Placental pericyte (primary cell): Measurements from ENCODE around the gene CAGE1. TPM values are rescaled to one million over a fixed set of nuclear protein-coding genes. Genes with fewer than 3 reads are reported as not detected.

ENCODE experiments used
- total RNA-seq: library from RNA; depleted of rRNA; stranded (reverse); fragments of >200 nt; gene quantifications from 2 replicates; pipeline ENCODE4 v1.2.3, GENCODE V29; 2012

CAGE1 gene
- 0.14 and 0.22 TPM in 2 replicates for total RNA-seq

GRCh38 chr6:7389451-7390225 is at the start of gene CAGE1, which contains the start of gene RIOK1:
CAGE1 (minus strand) TSS chr6:7389742; CDS start chr6:7387173, 2,569 bp downstream.
RIOK1 (plus strand) TSS chr6:7389808; CDS start chr6:7390003, 195 bp downstream.

GRCh38 chr6:7312616-7313504 is 76.7 kb downstream of the CAGE1 start, which contains the start of gene SSR1:
SSR1 (minus strand) TSS chr6:7313199; CDS start chr6:7313120, 79 bp downstream.

Other genes with a start within 250 kb of the CAGE1 start
- 165 and 307 TPM in 2 replicates for gene SSR1, start 76.5 kb downstream of the CAGE1 start, total RNA-seq
- gene RIOK1, start 66 bp upstream of the CAGE1 start, total RNA-seq, result 15.1 and 15.5 TPM in 2 replicates
- 0.22 and 10.0 TPM in 2 replicates for gene DSP, start 151.9 kb upstream of the CAGE1 start, total RNA-seq
- 6.1 and 13.5 TPM in 2 replicates for gene SNRNP48, start 200.5 kb upstream of the CAGE1 start, total RNA-seq